ENCODE results near the gene CDC20. TPM values are rescaled to one million over a fixed set of nuclear protein-coding genes. Genes with fewer than 3 reads are reported as not detected.

The CDC20 gene
- total and polyA plus RNA-seq, 4 donors = 3.6 to 6.1 (median 5.2) TPM

DNA sequence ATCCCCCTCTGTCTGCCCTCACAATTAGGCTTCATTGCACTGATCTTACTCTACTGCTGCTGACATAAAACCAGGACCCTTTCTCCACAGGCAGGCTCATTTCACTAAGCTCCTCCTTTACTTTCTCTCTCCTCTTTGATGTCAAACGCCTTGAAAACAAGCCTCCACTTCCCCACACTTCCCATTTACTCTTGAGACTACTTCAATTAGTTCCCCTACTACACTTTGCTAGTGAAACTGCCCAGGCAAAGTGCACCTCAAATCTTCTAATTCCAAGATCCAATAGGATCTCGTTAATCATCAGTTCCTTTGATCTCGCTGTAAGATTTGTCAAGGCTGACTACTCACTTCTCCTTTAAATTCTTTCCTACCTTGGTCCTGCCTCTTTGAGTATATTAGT, 5.9 kb upstream of the CDC20 start:
- H3K9me3 ChIP-seq (ENCODE audit: control insufficient read depth in 4 of 4, insufficient read depth in 3 of 4, low read length in 3 of 4) = no peaks in the 10 kb centered on the region
- WGBS, 2 donors = 57 to 61% methylated on average over 3 of the region's 3 CpGs
- H3K36me3 ChIP-seq (ENCODE audit: control insufficient read depth in 4 of 4, insufficient read depth in 4 of 4, low read length in 4 of 4) = no peaks in the 10 kb centered on the region
- peaks cover 0 to 14% (median 5%) of the 10 kb centered on the region in 5 donors for H3K4me1 ChIP-seq (ENCODE audit: control insufficient read depth in 5 of 5, insufficient read depth in 5 of 5, low read length in 5 of 5)
- peaks cover 0 to 5% (median 0%) of the 10 kb centered on the region in 3 donors for H3K27me3 ChIP-seq (ENCODE audit: control insufficient read depth in 3 of 3, insufficient read depth in 3 of 3, low read length in 2 of 3)
- H3K4me3 ChIP-seq = no peak overlapping the region
- TF ChIP-seq, protein P1, sequence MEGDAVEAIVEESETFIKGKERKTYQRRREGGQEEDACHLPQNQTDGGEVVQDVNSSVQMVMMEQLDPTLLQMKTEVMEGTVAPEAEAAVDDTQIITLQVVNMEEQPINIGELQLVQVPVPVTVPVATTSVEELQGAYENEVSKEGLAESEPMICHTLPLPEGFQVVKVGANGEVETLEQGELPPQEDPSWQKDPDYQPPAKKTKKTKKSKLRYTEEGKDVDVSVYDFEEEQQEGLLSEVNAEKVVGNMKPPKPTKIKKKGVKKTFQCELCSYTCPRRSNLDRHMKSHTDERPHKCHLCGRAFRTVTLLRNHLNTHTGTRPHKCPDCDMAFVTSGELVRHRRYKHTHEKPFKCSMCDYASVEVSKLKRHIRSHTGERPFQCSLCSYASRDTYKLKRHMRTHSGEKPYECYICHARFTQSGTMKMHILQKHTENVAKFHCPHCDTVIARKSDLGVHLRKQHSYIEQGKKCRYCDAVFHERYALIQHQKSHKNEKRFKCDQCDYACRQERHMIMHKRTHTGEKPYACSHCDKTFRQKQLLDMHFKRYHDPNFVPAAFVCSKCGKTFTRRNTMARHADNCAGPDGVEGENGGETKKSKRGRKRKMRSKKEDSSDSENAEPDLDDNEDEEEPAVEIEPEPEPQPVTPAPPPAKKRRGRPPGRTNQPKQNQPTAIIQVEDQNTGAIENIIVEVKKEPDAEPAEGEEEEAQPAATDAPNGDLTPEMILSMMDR (IDR thresholded peaks at IDR 0.05; ENCODE audit: control extremely low read depth, extremely low read depth) = no peak
- ATAC-seq (ENCODE audit: insufficient read depth, low FRiP score) (no peak), DNase-seq (peak in 1 of 3 donors; percentile 56)
- H3K9ac ChIP-seq (ENCODE audit: insufficient read depth in 1 of 2, low read length in 2 of 2) = no peak overlapping the region
- no peak overlapping the region for H3K27ac ChIP-seq (ENCODE audit: low read depth in 1 of 2, low read length in 1 of 2)

DNA sequence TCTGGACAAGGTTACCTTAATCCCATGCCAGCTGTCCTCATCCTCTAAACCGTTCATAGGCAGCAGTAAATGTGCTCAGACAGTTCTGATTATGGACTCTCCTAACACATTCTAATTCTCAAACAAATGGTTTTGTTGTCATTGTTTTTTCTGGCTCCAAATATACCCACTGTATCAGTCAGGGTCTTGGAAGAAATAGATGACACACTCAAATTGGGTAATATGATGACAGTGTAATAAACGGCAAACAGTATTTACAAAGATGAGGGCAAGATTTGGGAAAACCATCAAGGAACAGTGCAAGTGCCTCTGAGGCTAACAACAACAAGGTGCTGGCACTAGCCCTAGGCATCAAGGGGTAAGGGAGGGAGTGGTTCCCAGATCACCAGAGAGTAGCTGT, 4.3 kb upstream of the CDC20 start:
- no peak overlapping the region for H3K9ac ChIP-seq (ENCODE audit: insufficient read depth in 1 of 2, low read length in 2 of 2)
- no peak for DNase-seq
- no peaks in the 10 kb centered on the region for H3K27me3 ChIP-seq (ENCODE audit: control insufficient read depth in 3 of 3, insufficient read depth in 3 of 3, low read length in 2 of 3)
- no peaks in the 10 kb centered on the region for H3K36me3 ChIP-seq (ENCODE audit: control insufficient read depth in 4 of 4, insufficient read depth in 4 of 4, low read length in 4 of 4)
- 83 to 88% methylated on average over 2 of the region's 2 CpGs for whole genome bisulfite sequencing, 2 donors
- no peak overlapping the region for H3K4me3 ChIP-seq
- H3K9me3 ChIP-seq (ENCODE audit: control insufficient read depth in 4 of 4, insufficient read depth in 3 of 4, low read length in 3 of 4) = no peaks in the 10 kb centered on the region
- TF ChIP-seq, protein P1 (IDR thresholded peaks at IDR 0.05; ENCODE audit: control extremely low read depth, extremely low read depth) = no peak
- peaks cover 0 to 14% (median 6%) of the 10 kb centered on the region in 5 donors for H3K4me1 ChIP-seq (ENCODE audit: control insufficient read depth in 5 of 5, insufficient read depth in 5 of 5, low read length in 5 of 5)
- no peak overlapping the region for H3K27ac ChIP-seq (ENCODE audit: low read depth in 1 of 2, low read length in 1 of 2)
- no peak for ATAC-seq (ENCODE audit: insufficient read depth, low FRiP score)

DNA sequence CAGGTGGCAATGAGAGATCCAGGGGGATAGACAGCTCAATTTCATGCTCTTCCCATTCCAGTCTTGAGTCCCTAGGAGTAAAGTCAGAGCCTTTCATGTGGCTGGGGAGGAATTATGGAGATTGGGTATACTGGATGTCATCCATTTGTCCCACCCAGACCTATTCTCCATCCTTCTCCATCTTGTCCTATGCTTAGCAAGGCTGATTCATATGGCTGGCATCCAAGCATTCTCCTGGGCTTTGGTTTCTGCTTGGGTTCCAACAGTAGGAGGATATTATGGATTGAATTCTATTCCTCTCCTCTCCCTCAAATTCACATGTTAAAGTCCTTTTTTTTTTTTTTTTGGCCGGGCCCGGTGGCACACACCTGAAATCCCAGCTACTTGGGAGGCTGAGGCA, 3.8 kb upstream of the CDC20 start:
- no peak for ATAC-seq (ENCODE audit: insufficient read depth, low FRiP score)

More for the DNA sequence above, 3.8 kb upstream of the CDC20 start:
- H3K9ac ChIP-seq (ENCODE audit: insufficient read depth in 1 of 2, low read length in 2 of 2) = no peak overlapping the region
- TF ChIP-seq, protein P1 (IDR thresholded peaks at IDR 0.05; ENCODE audit: control extremely low read depth, extremely low read depth) = no peak
- WGBS, 2 donors = 94 to 100% methylated on average over 2 of the region's 2 CpGs
- H3K27me3 ChIP-seq (ENCODE audit: control insufficient read depth in 3 of 3, insufficient read depth in 3 of 3, low read length in 2 of 3) = no peaks in the 10 kb centered on the region
- H3K27ac ChIP-seq (ENCODE audit: low read depth in 1 of 2, low read length in 1 of 2) = no peak overlapping the region
- H3K4me3 ChIP-seq = no peak overlapping the region
- H3K36me3 ChIP-seq (ENCODE audit: control insufficient read depth in 4 of 4, insufficient read depth in 4 of 4, low read length in 4 of 4) = no peaks in the 10 kb centered on the region
- no peak for DNase-seq
- H3K9me3 ChIP-seq (ENCODE audit: control insufficient read depth in 4 of 4, insufficient read depth in 3 of 4, low read length in 3 of 4) = no peaks in the 10 kb centered on the region
- H3K4me1 ChIP-seq (ENCODE audit: control insufficient read depth in 5 of 5, insufficient read depth in 5 of 5, low read length in 5 of 5) = peaks cover 0 to 17% (median 6%) of the 10 kb centered on the region in 5 donors
